HG02943 (cell line): Measurements from ENCODE around the gene AGO4.
"Not testable (repeated sequence)": the region's sequence is repeated elsewhere in the genome, so short reads cannot be mapped to it uniquely, and the experiment has no call there.

ENCODE experiments used
- ATAC-seq: cut with Tn5 transposase; IDR thresholded peaks from one replicate; pipeline ENCODE4 v1.9.1; 2021; ENCODE audit warnings: mild to moderate bottlenecking, low read depth, moderate library complexity; ENCODE audit not compliant: unreplicated experiment

The AGO4 gene

DNA sequence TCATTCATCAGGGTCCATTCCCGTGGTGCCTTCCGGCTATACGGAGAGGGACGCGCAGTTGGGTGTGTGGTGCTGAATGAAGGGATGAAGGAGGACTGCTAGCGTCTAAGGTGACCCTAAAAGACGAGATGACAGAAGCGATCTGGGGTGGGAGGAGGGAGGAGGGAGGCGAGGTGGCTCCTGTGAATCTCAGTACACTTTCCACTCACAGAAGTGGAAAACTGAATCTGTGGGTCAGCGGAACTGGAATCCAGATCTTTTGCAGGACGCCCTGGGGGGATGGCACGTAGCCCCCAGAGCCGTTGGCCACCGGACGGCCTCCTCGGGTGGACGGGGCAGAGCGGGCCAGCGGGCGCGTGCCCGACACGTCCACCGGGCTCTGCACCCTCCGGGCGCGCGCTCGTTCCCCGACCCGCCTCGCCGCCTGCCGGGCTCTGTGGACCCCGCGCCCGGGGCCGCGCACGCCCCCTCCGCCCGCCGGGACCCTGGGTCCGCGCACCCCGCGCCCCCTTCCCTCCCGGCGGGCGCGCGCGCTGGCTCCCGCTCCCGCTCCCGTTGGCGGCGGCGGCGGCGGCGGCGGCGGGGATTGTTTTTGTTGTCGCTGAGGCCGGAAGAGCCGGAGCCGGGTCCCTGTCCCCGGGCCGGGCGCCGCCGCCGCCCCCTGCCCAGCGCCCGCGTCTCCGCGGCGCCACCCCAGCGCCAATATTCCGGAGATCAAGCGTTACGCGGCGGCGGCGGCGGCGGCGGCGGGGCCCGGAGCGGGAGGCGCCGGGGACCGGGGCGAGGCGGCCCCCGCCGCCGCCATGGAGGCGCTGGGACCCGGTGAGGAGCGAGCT, at the start of gene AGO4:
TSS of gene AGO4 (plus strand) at position 403 of the 836 bp plus-strand sequence. CDS start at position 804, 401 bp downstream.
- no peak for ATAC-seq

DNA sequence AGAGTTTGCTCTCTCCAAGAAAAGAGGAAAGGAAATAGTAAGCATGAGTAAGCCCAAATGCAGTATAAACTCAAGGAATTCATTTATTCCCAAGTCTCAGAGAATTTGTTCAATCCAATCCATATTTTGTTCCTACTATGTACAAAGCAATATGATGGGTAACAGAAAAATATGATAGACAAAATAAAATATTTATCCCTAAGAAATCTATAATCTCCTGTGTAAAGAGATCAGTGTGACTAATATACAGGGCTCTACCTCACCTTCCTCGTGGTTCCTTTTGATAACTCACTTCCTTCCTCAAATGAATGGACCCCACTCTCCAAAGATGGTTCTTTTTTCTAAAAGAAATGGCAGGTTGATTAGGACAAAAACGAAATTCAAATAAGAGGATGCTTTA, 45.7 kb upstream of the AGO4 start:
- ATAC-seq = no peak

DNA sequence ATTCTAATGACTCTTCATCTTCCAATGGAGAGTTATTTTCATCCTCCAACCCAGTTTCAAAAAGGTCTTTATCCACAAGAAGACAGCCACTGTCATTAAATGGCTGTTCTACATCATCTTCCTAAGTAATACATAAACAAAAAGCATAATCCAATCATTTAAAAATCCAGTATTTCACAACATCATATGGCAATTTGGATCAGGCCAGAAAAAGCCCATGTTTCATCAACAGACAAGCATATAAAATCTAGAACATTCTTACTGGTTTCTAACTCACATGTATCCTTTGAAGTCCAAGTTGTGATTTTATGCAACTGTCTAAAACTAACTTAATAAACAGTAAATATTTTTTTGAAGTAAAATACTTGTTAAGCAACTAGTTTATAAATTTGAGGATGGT, 44.6 kb upstream of the AGO4 start:
- no peak for ATAC-seq

DNA sequence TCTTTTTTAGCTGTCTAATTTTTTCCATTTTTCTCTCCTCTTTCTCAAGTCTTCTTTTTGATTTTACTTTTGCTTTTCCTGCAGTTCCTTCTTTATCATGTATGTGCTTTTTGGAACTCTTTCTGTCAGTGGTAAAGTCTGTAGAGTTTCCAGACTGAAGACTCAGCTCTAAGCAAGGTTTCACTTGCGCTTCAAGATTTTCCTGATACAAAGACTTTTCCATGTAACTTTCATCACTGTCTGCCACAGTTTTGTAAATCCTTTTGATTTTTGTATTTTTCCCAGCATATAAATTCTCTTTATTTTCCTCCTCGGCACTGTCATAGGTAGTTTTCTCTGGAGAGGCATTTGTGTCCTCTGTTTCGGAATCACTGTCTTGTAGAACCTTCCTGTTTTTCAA, 43.5 kb upstream of the AGO4 start:
- no peak for ATAC-seq

DNA sequence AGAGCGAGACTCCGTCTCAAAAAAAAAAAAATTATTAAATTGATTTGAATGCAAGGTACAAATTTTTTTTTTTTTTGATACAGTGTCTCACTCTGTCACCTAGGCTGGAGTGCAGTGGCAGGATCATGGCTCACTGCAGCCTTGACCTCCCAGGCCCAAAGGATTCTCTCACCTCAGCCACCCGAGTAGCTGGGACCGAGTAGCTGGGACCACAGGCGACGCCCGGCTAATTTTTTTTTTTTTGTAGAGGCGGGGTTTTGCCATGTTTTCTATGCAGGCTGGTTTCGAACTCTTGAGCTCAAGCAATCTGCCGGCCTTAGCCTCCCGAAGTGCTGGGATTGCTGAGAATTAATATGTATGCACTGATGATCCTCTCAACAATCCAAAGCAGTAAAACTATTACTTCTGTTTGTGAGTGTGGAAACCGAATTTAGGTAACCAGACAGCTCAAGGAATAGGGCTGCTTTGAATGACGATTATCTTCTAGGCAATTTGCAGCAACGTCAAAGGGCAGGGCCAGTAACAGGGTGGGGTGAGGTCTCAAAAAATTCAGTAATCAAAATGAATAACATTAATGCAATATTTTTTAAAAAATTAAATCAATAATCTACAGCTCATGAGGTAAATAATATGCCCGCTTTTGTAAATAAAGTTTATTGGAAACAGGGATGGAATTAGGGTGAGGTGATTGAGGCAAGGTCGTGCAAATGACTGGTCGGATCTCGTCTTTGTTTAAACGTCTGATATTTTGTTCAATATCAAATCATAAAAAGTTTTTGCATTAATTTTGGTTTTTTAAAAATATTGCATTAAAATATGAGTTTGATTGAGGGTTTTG, 39.2 kb upstream of the AGO4 start:
- no peak for ATAC-seq

DNA sequence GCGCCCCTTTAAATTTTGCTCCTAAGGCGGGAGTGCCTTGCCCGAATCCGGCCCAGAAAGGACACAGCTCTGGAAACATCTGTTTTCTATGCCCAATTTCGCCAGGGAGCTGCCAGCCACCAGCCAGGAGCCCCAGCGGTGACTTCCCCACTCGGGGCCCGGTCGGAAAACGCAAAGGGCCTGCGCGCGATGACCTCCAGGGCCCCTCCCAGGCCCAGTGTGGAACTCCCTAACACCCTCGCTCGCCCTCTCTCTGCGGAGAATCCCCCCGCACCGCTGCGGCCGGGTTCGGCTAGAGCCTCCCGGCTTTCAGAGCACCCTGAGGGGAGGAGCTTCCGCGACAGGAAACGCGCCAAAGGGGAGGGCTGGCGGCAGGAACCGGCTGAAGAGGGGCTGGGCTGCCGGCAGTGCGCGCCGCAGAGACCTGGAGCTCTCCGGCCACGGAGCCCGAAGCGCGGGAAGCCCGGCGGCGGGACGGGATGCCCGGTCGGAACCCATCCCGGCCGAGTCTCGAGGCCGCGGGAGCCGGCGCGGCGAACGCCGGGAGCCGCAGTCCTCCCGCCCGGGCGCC, 38.5 kb upstream of the AGO4 start:
- ATAC-seq = peak; percentile 73

DNA sequence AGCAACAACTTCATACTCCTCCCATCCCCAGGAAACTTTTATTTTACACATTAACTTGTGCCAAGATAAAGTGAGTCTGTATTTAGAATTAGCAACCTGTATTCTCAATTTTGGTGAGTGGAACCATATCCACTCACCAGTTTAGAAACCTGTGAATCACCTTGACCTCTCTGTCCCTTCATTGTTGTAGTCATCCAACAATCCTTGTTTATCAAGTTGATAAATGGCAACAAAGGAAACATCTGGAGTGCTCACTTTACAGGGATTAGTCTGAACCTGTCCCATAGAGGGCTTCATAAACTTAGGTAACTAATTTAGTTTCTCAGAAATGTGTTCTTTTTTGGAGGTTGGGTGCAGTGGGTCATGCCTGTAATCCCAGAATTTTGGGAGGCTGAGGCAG, 34.1 kb upstream of the AGO4 start:
- ATAC-seq = no peak

DNA sequence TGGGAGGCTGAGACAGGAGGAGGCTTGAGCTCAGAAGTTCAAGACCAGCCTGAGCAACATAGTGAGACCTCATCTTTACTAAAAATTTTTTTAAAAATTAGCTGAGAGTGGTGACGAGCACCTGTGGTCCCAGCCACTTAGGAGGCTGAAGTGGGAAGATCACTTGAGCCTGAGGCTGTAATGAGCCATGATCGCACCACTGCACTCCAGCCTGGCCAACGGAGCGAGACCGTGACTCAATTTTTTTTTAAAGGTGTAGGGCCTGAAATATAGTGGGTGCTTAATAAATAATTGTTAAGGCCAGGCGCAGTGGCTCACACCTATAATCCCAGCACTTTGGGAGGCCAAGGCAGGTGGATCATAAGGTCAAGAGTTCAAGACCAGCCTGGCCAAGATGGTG, 31.6 kb upstream of the AGO4 start:
- ATAC-seq = not testable (repeated sequence)

DNA sequence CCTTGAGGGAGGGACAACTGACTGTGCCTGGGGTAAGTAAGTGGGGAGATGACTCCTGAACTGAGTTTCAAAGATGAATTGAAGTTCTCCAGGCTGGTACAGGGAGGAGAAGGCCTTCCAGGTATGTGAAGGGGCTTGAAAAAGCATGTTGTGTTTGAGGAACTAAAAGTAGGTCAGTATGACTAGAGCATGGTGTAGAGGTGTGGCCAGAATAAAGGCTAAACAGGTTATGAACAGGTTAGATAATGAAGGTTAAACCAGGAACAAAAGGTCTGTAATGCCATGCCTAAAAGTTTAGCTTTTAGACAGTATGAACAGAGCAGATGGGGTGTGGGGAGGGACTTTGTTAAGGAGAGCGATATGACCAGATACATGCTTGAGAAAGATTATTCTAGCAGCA, 30.7 kb upstream of the AGO4 start:
- ATAC-seq = no peak

DNA sequence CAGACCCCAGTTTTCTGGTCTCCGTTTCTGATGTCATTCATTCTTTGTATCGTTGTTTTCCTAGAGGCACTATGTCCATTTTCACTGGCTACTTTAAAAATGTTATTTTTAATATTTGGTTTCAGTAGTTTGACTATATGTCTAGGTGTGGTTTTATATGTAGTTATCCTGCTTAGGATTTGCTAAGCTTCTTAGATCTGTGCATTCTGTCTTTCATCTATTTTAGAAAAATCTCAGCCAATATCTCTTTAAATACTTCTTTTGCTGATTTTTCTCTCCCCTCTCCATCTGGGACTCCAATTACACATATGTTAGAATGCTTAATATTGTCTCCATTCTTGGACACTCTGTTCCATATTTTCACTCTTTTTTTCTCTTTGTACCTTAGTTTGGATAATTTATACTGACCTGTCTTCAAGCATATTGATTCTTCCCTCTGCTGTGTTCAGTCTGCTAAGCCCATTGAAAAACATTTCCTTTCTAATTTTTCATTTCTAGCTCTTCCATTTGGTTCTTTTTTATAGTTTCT, 24.7 kb upstream of the AGO4 start:
- no peak for ATAC-seq

DNA sequence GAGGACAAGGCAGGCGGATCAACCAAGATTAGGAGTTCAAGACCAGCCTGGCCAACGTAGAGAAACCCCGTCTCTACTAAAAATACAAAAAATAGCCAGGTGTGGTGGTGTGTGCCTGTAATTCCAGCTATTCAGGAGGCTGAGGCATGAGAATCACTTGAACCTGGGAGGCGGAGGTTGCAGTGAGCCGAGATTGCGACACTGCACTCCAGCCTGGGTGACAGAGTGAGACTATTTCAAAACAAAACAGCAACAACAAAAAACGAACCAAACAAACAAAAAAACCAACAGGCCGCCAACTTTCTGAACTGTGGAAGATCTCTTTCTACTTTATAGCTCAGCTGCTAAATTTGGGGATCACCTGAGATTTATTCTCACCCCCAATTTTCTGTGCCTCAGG, 23.5 kb upstream of the AGO4 start:
- ATAC-seq = not testable (repeated sequence)

DNA sequence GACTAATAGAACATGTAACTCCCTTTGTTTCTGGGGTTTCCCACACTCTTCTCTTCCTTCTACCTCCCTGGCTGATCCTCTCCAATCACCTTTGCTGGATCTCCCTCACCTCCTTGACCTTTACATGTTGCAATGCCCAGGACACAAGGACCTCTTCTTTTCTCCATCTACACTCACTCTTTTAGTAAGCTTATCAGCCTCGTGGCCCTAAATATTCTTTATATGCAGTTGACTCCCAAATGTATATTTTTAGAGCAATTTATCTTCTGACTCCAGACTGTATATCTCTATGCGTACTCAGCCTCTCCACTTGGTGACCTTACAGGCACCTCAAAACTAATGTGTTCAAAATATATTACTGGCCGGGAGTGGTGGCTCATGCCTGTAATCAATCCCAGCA, 19.7 kb upstream of the AGO4 start:
- ATAC-seq = no peak

DNA sequence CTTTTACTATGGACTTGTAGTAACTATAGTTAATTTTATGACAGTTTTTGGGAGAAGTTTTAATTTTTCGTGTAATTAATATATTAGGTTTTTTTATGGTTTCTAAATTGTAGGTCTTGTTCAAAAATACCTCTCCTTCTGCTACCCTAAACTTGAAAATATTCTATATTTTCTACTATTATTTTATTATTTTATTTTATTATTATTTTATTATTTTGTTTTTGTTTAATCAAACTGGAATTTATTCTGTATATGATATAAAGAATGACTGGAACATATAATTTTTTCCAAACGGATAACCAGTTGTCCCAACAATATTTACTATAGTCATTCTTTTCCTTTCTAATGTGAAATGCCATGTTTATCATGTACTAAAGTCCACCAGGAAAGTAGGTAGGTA, 17.1 kb upstream of the AGO4 start:
- no peak for ATAC-seq

DNA sequence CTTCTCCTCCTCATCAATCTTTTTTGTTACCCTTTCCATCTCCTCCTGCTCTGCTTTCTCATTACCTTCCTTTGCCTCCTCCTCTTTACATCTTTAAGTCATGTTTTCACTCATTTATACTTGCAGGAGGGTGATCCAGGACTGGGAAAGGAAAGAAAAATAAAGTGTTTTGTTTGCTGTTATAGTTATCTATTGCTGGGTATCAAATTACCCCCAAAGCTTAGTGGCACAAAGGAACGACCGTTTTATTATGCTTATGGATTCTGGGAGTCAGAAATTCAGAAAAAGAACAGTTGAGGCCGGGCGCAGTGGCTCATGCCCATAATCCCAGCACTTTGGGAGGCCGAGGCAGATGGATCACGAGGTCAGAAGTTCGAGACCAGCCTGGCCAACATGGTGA, 12.5 kb upstream of the AGO4 start:
- ATAC-seq = no peak

DNA sequence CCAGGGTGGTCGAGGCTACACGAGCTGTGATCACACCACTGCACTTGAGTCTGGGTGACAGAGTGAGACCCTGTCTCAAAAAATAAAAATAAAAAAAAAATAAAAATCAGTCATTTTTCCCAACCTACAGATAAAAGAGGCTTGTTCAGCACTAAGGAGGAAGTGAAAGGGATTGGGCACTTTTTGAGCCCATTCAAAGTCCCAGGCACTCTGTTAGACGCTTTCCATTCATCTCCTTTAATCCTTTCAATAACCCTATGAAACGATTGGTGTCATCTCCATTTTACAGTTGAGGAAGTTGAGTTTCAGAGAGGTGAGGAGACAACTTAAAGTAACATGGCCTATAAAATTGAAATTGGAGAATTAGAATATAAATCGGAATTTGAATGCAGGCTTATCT, 10.4 kb upstream of the AGO4 start:
- ATAC-seq = no peak

DNA sequence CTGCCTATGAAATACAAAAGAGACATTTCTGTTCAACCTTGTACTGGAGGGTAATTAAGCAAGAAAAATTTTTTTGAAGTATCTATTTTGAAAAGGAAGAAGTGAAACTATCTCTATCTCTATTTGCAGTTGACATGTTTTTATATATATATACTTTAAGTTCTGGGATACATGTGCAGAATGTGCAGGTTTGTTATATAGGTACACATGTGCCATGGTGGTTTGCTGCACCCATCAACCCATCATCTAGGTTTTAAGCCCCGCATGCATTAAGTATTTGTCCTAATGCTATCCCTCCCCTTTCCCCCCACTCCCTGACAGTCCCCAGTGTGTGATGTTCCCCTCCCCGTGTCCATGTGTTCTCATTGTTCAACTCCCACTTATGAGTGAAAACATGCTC, 9.8 kb upstream of the AGO4 start:
- not testable (repeated sequence) for ATAC-seq

DNA sequence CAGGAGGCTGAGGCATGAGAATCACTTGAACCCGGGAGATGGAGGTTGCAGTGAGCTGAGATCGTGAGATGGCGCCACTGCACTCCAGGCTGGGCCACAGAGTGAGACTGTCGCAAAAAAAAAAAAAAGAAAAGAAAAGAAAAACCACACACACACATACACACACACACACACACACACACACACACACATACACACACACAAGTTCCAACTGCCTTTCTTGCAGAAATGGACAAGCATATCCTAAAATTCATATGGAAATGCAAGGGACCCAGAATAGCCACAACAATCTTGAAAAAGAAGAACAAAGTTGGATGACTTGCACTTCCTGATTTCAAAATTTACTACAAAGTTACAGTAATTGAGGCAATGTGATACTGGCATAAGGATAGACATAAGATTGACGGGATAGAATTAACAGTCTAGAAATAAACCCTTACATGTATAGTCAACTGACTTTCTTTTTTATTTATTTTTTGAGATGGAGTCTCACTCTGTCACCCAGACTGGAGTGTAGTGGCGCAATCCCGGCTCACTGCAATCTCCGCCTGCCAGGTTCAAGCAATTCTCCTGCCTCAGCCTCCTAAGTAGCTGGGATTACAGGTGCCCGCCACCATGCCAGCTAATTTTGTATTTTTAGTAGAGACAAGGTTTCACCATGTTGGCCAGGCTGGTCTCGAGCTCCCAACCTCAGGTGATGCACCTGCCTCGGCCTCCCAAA, 7.5 kb upstream of the AGO4 start:
- ATAC-seq = not testable (repeated sequence)

DNA sequence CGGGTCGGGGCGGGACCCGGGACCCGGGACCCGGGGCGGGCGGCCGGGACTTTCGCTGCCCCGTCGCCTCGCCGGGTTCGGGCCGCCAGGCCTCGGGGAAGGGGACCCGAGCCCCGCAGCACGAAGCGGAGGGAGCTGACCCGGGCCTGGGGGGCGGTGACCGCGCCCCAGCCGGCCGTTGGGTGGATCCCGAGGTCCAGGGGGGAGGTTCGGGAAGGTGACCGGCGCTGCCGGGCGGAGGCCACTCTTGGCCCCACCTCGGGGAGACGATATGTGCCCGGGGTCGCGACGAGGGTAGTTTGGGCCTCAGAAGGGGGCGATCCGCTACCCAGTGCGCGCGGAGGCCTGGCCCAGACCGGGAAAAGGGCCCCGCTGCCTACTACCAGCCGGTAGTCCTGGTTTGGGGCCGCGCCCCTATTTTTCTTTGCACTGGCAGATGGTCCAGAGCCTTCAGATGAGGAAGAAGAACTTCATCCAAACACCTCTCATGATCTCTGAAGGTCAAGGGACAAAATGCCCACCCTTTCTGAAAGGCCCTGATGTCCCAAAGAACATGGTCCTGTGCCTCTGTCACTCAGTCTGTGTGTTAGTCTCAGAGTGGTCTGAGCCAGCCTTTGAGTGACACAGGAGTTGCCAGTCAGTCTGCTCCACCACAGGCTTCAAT, 766 bp downstream of the AGO4 start:
- no peak for ATAC-seq

DNA sequence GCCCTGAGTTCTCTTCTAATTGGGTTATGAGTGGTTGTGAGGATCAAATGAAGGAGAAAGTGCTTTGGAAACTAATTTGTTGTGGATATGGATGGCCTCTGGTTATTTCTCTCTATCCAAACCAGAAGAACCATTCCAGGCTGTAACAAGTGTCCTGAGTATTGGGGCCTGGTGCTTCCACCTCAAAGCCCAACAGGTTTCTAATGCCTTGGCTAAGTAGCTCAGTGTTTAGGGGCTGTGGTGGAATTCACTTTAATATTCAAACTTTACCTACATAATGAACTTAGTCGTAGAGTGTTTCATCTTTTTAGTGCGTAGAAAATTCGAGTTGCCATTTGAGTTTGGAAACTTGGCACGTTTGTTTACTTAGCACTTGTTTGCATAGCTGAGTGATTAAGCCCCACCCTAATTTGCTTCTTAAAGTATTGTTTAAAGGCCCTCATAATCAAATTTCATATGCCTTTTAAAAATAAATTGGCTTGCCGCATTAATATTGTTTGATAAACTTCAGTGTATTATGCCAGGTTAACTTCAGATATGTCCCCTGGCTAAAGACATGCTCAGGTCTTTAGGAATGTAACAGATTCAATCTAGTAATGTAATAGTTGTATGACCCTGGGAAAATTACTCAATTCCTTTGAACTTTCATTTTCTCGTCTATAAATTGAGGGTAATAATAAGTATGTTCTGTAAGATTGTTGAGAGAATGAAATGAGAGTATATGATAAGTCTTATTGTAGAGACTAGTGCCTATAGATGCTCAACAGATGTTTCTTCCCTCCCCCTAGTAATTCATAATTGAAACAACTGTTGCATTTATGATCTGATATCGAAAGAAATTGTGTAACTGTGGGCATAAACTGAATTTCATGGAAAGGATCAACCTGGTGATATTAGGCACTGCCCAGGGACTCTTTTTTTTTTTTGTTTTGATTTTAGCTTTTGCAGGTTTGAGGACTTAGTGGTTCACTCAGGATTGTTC, 1.6 kb downstream of the AGO4 start:
- ATAC-seq = no peak
